Astrocyte of the spinal cord (primary cell): Measurements from ENCODE around the gene ZBTB1.

Experiments
- DNase-seq: peaks from one replicate; pipeline ENCODE4 v3.0.0; 2011; ENCODE audit warnings: low read depth, low spot score
- H3K4me3 ChIP-seq: 2 replicates; pipeline ENCODE4 v1.5.1; 2011; ENCODE audit warnings: low read depth, mild to moderate bottlenecking, low read length, moderate library complexity
- CTCF ChIP-seq: IDR thresholded peaks from 2 replicates; pipeline ENCODE4 v1.5.1; 2012; ENCODE audit warnings: low read depth, mild to moderate bottlenecking, low read length, inconsistent platforms
- in situ Hi-C: cut with HindIII; loops from 2 replicates; pipeline ENCODE4 v1.10.0; 2017; ENCODE audit warnings: low sequenced_read_pairs

The ZBTB1 gene

GRCh38 chr14:64474698-64475097 lies 29.9 kb upstream of the ZBTB1 start:
- no peak for TF ChIP-seq CTCF
- no peak for DNase-seq
- H3K4me3 ChIP-seq = no peak overlapping the region
- in situ Hi-C loops = no loop called here

- H3K4me3 ChIP-seq = no peak overlapping the region
- TF ChIP-seq CTCF = no peak
- no peak for DNase-seq
- in situ Hi-C loops = no loop called here
Measured at GRCh38 chr14:64475585-64476273, 28.8 kb upstream of the ZBTB1 start.

DNA sequence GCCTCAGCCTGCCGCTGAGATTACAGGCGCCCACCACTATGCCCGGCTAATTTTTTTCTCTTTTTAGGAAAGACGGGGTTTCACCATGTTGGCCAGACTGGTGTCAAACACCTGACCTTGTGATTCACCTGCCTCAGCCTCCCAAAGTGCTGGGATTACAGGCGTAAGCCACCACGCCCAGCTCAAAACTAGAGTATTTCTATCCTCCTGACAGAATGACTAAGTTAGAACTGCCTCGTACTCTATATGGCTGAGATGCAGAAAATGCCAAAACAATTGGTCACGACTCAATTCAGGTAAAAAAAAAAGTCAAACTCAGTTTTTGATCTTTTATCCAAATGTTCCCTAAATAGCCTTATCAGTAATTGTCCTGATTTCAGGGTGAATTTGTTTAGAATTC lies 28.1 kb upstream of the ZBTB1 start:
- DNase-seq = no peak
- no peak overlapping the region for H3K4me3 ChIP-seq
- in situ Hi-C loops = no loop called here
- TF ChIP-seq CTCF = no peak

DNA sequence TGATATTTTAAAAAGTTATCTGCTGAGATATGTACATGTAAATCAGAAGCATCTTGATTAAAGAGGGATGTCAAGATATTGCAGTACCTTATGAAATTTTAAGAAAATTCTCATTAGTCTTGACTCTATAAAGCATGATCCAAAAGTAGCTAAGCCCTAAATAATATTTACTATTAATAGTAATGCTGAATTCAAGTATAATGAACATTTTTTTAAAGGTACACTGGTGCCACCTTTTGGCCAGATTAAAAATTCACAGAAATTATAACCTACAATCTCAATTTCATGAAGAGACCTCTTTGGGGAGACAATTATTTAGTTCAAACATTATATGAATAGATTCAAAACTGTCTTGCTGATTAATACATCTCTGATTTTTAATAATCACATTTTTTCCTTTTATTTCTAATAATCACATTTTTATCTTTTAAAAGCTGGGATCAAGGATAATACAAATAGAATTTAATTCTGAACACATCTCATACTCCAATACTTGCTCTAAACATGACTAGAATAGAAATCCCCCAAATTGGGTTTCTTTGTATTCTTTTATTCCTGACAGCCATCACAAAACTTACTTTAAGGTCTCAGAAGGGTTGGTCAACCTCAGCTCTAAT lies 25.8 kb upstream of the ZBTB1 start:
- in situ Hi-C loops = no loop called here
- peak; percentile 47 for DNase-seq
- TF ChIP-seq CTCF = peak; percentile 27
- H3K4me3 ChIP-seq = no peak overlapping the region

- TF ChIP-seq CTCF = no peak
- H3K4me3 ChIP-seq = no peak overlapping the region
- DNase-seq = no peak
- in situ Hi-C loops = no loop called here
Measured at GRCh38 chr14:64488590-64489099, 15.9 kb upstream of the ZBTB1 start.

- in situ Hi-C loops = no loop called here
- DNase-seq = no peak
- H3K4me3 ChIP-seq = no peak overlapping the region
- TF ChIP-seq CTCF = no peak
Measured at GRCh38 chr14:64491637-64492036, 12.9 kb upstream of the ZBTB1 start.
